DOHH2 (cell line): ENCODE measurements around the gene MPPED1.

Source experiments
- H3F3A ChIP-seq: fragments of 200-600 bp; sonication (generic), shearing (Covaris generic); 2 replicates; pipeline ENCODE4 v1.6.0; 2016; ENCODE audit warnings: antibody characterized with exemption, mild to moderate bottlenecking; ENCODE audit not compliant: control insufficient read depth, insufficient read depth
- H3K27ac ChIP-seq: fragments of 200-600 bp; sonication (generic); 2 replicates; pipeline ENCODE4 v1.5.1; 2014; ENCODE audit warnings: low read depth, mild to moderate bottlenecking, low read length, moderate library complexity
- H3K27me3 ChIP-seq: fragments of 200-600 bp; sonication (generic); 2 replicates; pipeline ENCODE4 v1.6.1; 2014; ENCODE audit warnings: mild to moderate bottlenecking, low read length, mixed read lengths; ENCODE audit not compliant: control insufficient read depth
- H3K36me3 ChIP-seq: fragments of 200-600 bp; sonication (generic); 2 replicates; pipeline ENCODE4 v1.6.1; 2014; ENCODE audit warnings: mild to moderate bottlenecking, low read length, moderate library complexity, mixed read lengths; ENCODE audit not compliant: control insufficient read depth
- H3K4me1 ChIP-seq: fragments of 200-600 bp; sonication (generic); 2 replicates; pipeline ENCODE4 v1.6.1; 2014; ENCODE audit warnings: mild to moderate bottlenecking, low read length, mixed read lengths; ENCODE audit not compliant: control insufficient read depth
- H3K4me2 ChIP-seq: fragments of 200-600 bp; sonication (generic); 2 replicates; pipeline ENCODE4 v1.6.0; 2014; ENCODE audit warnings: mild to moderate bottlenecking, low read length, moderate library complexity
- H3K4me3 ChIP-seq: fragments of 200-600 bp; sonication (generic); 2 replicates; pipeline ENCODE4 v1.5.1; 2014; ENCODE audit warnings: mild to moderate bottlenecking, low read length, mixed read lengths
- H3K79me2 ChIP-seq: fragments of 200-600 bp; sonication (generic); 2 replicates; pipeline ENCODE4 v1.6.1; 2014; ENCODE audit warnings: mild to moderate bottlenecking, low read length, mixed read lengths; ENCODE audit not compliant: control insufficient read depth
- H3K9me2 ChIP-seq: fragments of 200-600 bp; sonication (generic); replicated peaks from 2 replicates; pipeline ENCODE4 v1.6.1; 2014; ENCODE audit warnings: mild to moderate bottlenecking, low read length, mixed read lengths; ENCODE audit not compliant: control insufficient read depth
- H3K9me3 ChIP-seq: fragments of 200-600 bp; sonication (generic); 2 replicates; pipeline ENCODE4 v1.6.1; 2014; ENCODE audit warnings: antibody characterized with exemption, low read length, mixed read lengths; ENCODE audit not compliant: control insufficient read depth, insufficient read depth
- H4K20me1 ChIP-seq: fragments of 200-600 bp; sonication (generic); 2 replicates; pipeline ENCODE4 v1.6.0; 2014; ENCODE audit warnings: low read depth, mild to moderate bottlenecking, antibody characterized with exemption, low read length, moderate library complexity; ENCODE audit not compliant: control insufficient read depth, insufficient read depth
- CTCF ChIP-seq: fragments of 200-600 bp; sonication (generic); IDR thresholded peaks from one replicate; pipeline ENCODE4 v1.5.1; 2014; ENCODE audit warnings: antibody characterized with exemption, mild to moderate bottlenecking, low read depth, low read length; ENCODE audit not compliant: poor library complexity, severe bottlenecking
- EZH2phosphoT487 ChIP-seq: fragments of 200-600 bp; sonication (generic); IDR thresholded peaks from 2 replicates; pipeline ENCODE4 v1.6.1; 2017; ENCODE audit warnings: borderline replicate concordance, mild to moderate bottlenecking, antibody characterized with exemption, low read length, moderate library complexity, mixed read lengths

Gene MPPED1

GRCh38 chr22:43541462-43542407 is 129.9 kb downstream of the MPPED1 start:
- H3K4me1 ChIP-seq: no peaks in the 10 kb centered on the region
- no peak overlapping the region for H3K27ac ChIP-seq
- no peak overlapping the region for H3K4me3 ChIP-seq
- TF ChIP-seq CTCF: no peak
- TF ChIP-seq EZH2phosphoT487: no peak
- no peaks in the 10 kb centered on the region for H3K27me3 ChIP-seq
- no peaks in the 10 kb centered on the region for H3K36me3 ChIP-seq
- H3K4me2 ChIP-seq: no peak overlapping the region
- H3K9me3 ChIP-seq: no peaks in the 10 kb centered on the region
- H3K79me2 ChIP-seq: no peaks in the 10 kb centered on the region
- H3K9me2 ChIP-seq: no peaks in the 10 kb centered on the region
- H3F3A ChIP-seq: no peaks in the 10 kb centered on the region
- no peaks in the 10 kb centered on the region for H4K20me1 ChIP-seq

- Histone ChIP-seq H3K4me3 (no peak overlapping the region), H3K4me2 (no peak overlapping the region), H3F3A (no peaks in the 10 kb centered on the region), H3K9me3 (no peaks in the 10 kb centered on the region), H3K4me1 (no peaks in the 10 kb centered on the region), H4K20me1 (no peaks in the 10 kb centered on the region), H3K36me3 (no peaks in the 10 kb centered on the region), H3K27me3 (no peaks in the 10 kb centered on the region), H3K79me2 (no peaks in the 10 kb centered on the region), H3K9me2 (no peaks in the 10 kb centered on the region), H3K27ac (no peak overlapping the region)
- TF ChIP-seq CTCF (no peak), EZH2phosphoT487 (no peak)
These were observed 131.1 kb downstream of the MPPED1 start for GRCh38 chr22:43542681-43543521.

- H3K4me1 ChIP-seq: no peaks in the 10 kb centered on the region
These were observed 131.9 kb downstream of the MPPED1 start for GRCh38 chr22:43543522-43544288.

More at GRCh38 chr22:43543522-43544288, 131.9 kb downstream of the MPPED1 start:
- H3K79me2 ChIP-seq: no peaks in the 10 kb centered on the region
- H3K9me2 ChIP-seq: no peaks in the 10 kb centered on the region
- no peaks in the 10 kb centered on the region for H3K9me3 ChIP-seq
- no peaks in the 10 kb centered on the region for H4K20me1 ChIP-seq
- no peak overlapping the region for H3K4me3 ChIP-seq
- H3K36me3 ChIP-seq: no peaks in the 10 kb centered on the region
- no peak for TF ChIP-seq EZH2phosphoT487
- TF ChIP-seq CTCF: no peak
- H3K27me3 ChIP-seq: no peaks in the 10 kb centered on the region
- H3K27ac ChIP-seq: no peak overlapping the region
- no peaks in the 10 kb centered on the region for H3F3A ChIP-seq
- H3K4me2 ChIP-seq: no peak overlapping the region
